Keratinocyte (primary cell): ENCODE data around the gene RAC2.

Experiments
- EZH2 ChIP-seq: IDR thresholded peaks from one replicate; pipeline ENCODE4 v1.6.1; 2012; ENCODE audit warnings: inconsistent platforms, mild to moderate bottlenecking, low read length, moderate library complexity
- TF ChIP-seq, protein P1 (sequence below), 3 experiments: IDR thresholded peaks in 1 of 3; conservative IDR thresholded peaks in 1 of 3; optimal IDR thresholded peaks in 1 of 3; 2 replicates in 2 of 3; 3 replicates in 1 of 3; pipeline versions ENCODE3 to v1.5.1; 2011; ENCODE audit warnings: low read length in 3 of 3, mild to moderate bottlenecking in 3 of 3, moderate library complexity in 2 of 3, control low read depth in 1 of 3, inconsistent platforms in 1 of 3; ENCODE audit not compliant: insufficient read depth in 2 of 3; ENCODE audit errors: extremely low read depth in 1 of 3

DNA sequence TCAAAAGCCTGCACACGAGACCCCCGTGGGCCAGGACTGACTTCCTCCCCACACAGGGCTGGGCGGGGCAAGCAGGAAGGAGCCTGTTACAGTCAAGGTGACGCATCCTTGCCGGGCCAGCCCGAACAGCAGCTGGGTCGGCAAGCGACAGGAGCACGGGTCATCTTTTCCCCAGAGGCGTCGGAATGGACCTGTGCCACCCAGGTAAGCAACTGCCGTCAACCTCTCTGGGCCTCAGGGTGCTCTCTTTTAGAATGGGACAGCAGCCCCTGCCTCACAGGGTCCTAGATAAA lies 38.3 kb upstream of the RAC2 start, which contains the start of gene CYTH4:
- TF ChIP-seq, protein P1, sequence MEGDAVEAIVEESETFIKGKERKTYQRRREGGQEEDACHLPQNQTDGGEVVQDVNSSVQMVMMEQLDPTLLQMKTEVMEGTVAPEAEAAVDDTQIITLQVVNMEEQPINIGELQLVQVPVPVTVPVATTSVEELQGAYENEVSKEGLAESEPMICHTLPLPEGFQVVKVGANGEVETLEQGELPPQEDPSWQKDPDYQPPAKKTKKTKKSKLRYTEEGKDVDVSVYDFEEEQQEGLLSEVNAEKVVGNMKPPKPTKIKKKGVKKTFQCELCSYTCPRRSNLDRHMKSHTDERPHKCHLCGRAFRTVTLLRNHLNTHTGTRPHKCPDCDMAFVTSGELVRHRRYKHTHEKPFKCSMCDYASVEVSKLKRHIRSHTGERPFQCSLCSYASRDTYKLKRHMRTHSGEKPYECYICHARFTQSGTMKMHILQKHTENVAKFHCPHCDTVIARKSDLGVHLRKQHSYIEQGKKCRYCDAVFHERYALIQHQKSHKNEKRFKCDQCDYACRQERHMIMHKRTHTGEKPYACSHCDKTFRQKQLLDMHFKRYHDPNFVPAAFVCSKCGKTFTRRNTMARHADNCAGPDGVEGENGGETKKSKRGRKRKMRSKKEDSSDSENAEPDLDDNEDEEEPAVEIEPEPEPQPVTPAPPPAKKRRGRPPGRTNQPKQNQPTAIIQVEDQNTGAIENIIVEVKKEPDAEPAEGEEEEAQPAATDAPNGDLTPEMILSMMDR (optimal IDR thresholded peaks at IDR 0.05 in 1 of 3, IDR thresholded peaks at IDR 0.05 in 1 of 3, conservative IDR thresholded peaks at IDR 0.05 in 1 of 3; ENCODE audit: extremely low read depth in 1 of 3, insufficient read depth in 2 of 3, low read length in 3 of 3): no peak
- TF ChIP-seq EZH2: no peak
